ENCODE results near the gene CARD9.
"Not testable (repeated sequence)": the region's sequence is repeated elsewhere in the genome, so short reads cannot be mapped to it uniquely, and the experiment has no call there.

Gene CARD9

GRCh38 chr9:136358016-136358415 is 15.5 kb downstream of the CARD9 start:
- H3K27me3 ChIP-seq (ENCODE audit: insufficient read depth, low read length): no peaks in the 10 kb centered on the region
- no peaks in the 10 kb centered on the region for H3K4me1 ChIP-seq (ENCODE audit: insufficient read depth, low read length)
- H3K4me3 ChIP-seq (ENCODE audit: low read length): no peak overlapping the region
- H3K36me3 ChIP-seq (ENCODE audit: insufficient read depth, low read depth, low read length): peaks cover 6% of the 10 kb centered on the region; the same call in 1 of the 2 replicates
- no peak overlapping the region for H3K27ac ChIP-seq (ENCODE audit: low read length)
- H3K9me3 ChIP-seq (ENCODE audit: insufficient read depth, low read depth, low read length): no peaks in the 10 kb centered on the region
- H3K9ac ChIP-seq (ENCODE audit: low read depth, low read length): no peak overlapping the region

GRCh38 chr9:136357202-136357725 is 16.2 kb downstream of the CARD9 start:
- Histone ChIP-seq H3K27me3 (ENCODE audit: insufficient read depth, low read length) (no peaks in the 10 kb centered on the region), H3K9me3 (ENCODE audit: insufficient read depth, low read depth, low read length) (no peaks in the 10 kb centered on the region), H3K4me3 (ENCODE audit: low read length) (no peak overlapping the region), H3K4me1 (ENCODE audit: insufficient read depth, low read length) (no peaks in the 10 kb centered on the region), H3K9ac (ENCODE audit: low read depth, low read length) (no peak overlapping the region), H3K27ac (ENCODE audit: low read length) (no peak overlapping the region), H3K36me3 (ENCODE audit: insufficient read depth, low read depth, low read length) (peaks cover 6% of the 10 kb centered on the region; the same call in 1 of the 2 replicates)

GRCh38 chr9:136355616-136356557 is 17.6 kb downstream of the CARD9 start:
- Histone ChIP-seq H3K9ac (ENCODE audit: low read depth, low read length) (no peak overlapping the region), H3K4me1 (ENCODE audit: insufficient read depth, low read length) (no peaks in the 10 kb centered on the region), H3K36me3 (ENCODE audit: insufficient read depth, low read depth, low read length) (no peaks in the 10 kb centered on the region), H3K4me3 (ENCODE audit: low read length) (no peak overlapping the region), H3K27ac (ENCODE audit: low read length) (no peak overlapping the region), H3K27me3 (ENCODE audit: insufficient read depth, low read length) (no peaks in the 10 kb centered on the region), H3K9me3 (ENCODE audit: insufficient read depth, low read depth, low read length) (no peaks in the 10 kb centered on the region)

- no peak overlapping the region for H3K4me3 ChIP-seq (ENCODE audit: low read length)
Observed at GRCh38 chr9:136354592-136355085, 18.8 kb downstream of the CARD9 start.

GRCh38 chr9:136353757-136354488 is 19.5 kb downstream of the CARD9 start:
- no peaks in the 10 kb centered on the region for H3K36me3 ChIP-seq (ENCODE audit: insufficient read depth, low read depth, low read length)

More at GRCh38 chr9:136354592-136355085, 18.8 kb downstream of the CARD9 start:
- no peaks in the 10 kb centered on the region for H3K4me1 ChIP-seq (ENCODE audit: insufficient read depth, low read length)
- H3K36me3 ChIP-seq (ENCODE audit: insufficient read depth, low read depth, low read length): no peaks in the 10 kb centered on the region
- H3K27me3 ChIP-seq (ENCODE audit: insufficient read depth, low read length): no peaks in the 10 kb centered on the region
- H3K27ac ChIP-seq (ENCODE audit: low read length): no peak overlapping the region
- H3K9ac ChIP-seq (ENCODE audit: low read depth, low read length): no peak overlapping the region
- H3K9me3 ChIP-seq (ENCODE audit: insufficient read depth, low read depth, low read length): no peaks in the 10 kb centered on the region

GRCh38 chr9:136353088-136353487 is 20.4 kb downstream of the CARD9 start:
- Histone ChIP-seq H3K9me3 (ENCODE audit: insufficient read depth, low read depth, low read length) (no peaks in the 10 kb centered on the region), H3K36me3 (ENCODE audit: insufficient read depth, low read depth, low read length) (no peaks in the 10 kb centered on the region), H3K27ac (ENCODE audit: low read length) (no peak overlapping the region), H3K4me3 (ENCODE audit: low read length) (no peak overlapping the region), H3K4me1 (ENCODE audit: insufficient read depth, low read length) (no peaks in the 10 kb centered on the region), H3K27me3 (ENCODE audit: insufficient read depth, low read length) (no peaks in the 10 kb centered on the region), H3K9ac (ENCODE audit: low read depth, low read length) (no peak overlapping the region)

More at GRCh38 chr9:136353757-136354488, 19.5 kb downstream of the CARD9 start:
- Histone ChIP-seq H3K9me3 (ENCODE audit: insufficient read depth, low read depth, low read length) (no peaks in the 10 kb centered on the region), H3K4me3 (ENCODE audit: low read length) (no peak overlapping the region), H3K27ac (ENCODE audit: low read length) (no peak overlapping the region), H3K4me1 (ENCODE audit: insufficient read depth, low read length) (no peaks in the 10 kb centered on the region), H3K9ac (ENCODE audit: low read depth, low read length) (no peak overlapping the region), H3K27me3 (ENCODE audit: insufficient read depth, low read length) (no peaks in the 10 kb centered on the region)

- H3K27ac ChIP-seq (ENCODE audit: low read length): no peak overlapping the region
- H3K4me3 ChIP-seq (ENCODE audit: low read length): no peak overlapping the region
- no peaks in the 10 kb centered on the region for H3K9me3 ChIP-seq (ENCODE audit: insufficient read depth, low read depth, low read length)
- H3K4me1 ChIP-seq (ENCODE audit: insufficient read depth, low read length): no peaks in the 10 kb centered on the region
- no peak overlapping the region for H3K9ac ChIP-seq (ENCODE audit: low read depth, low read length)
- no peaks in the 10 kb centered on the region for H3K36me3 ChIP-seq (ENCODE audit: insufficient read depth, low read depth, low read length)
- no peaks in the 10 kb centered on the region for H3K27me3 ChIP-seq (ENCODE audit: insufficient read depth, low read length)
Observed at GRCh38 chr9:136352682-136353081, 20.8 kb downstream of the CARD9 start.

GRCh38 chr9:136351868-136352267 is 21.6 kb downstream of the CARD9 start:
- H3K27ac ChIP-seq (ENCODE audit: low read length); H3K4me1 ChIP-seq (ENCODE audit: insufficient read depth, low read length); H3K9ac ChIP-seq (ENCODE audit: low read depth, low read length); H3K4me3 ChIP-seq (ENCODE audit: low read length); H3K27me3 ChIP-seq (ENCODE audit: insufficient read depth, low read length); H3K36me3 ChIP-seq (ENCODE audit: insufficient read depth, low read depth, low read length); H3K9me3 ChIP-seq (ENCODE audit: insufficient read depth, low read depth, low read length): not testable (repeated sequence)

GRCh38 chr9:136351252-136351800 is 22.1 kb downstream of the CARD9 start:
- Histone ChIP-seq H3K9ac (ENCODE audit: low read depth, low read length) (no peak overlapping the region), H3K27ac (ENCODE audit: low read length) (no peak overlapping the region), H3K9me3 (ENCODE audit: insufficient read depth, low read depth, low read length) (no peaks in the 10 kb centered on the region), H3K27me3 (ENCODE audit: insufficient read depth, low read length) (no peaks in the 10 kb centered on the region), H3K4me1 (ENCODE audit: insufficient read depth, low read length) (no peaks in the 10 kb centered on the region), H3K36me3 (ENCODE audit: insufficient read depth, low read depth, low read length) (no peaks in the 10 kb centered on the region), H3K4me3 (ENCODE audit: low read length) (no peak overlapping the region)

GRCh38 chr9:136349546-136349945 is 23.9 kb downstream of the CARD9 start:
- H3K9me3 ChIP-seq (ENCODE audit: insufficient read depth, low read depth, low read length): no peaks in the 10 kb centered on the region
- H3K27ac ChIP-seq (ENCODE audit: low read length): no peak overlapping the region
- no peaks in the 10 kb centered on the region for H3K36me3 ChIP-seq (ENCODE audit: insufficient read depth, low read depth, low read length)
- no peak overlapping the region for H3K9ac ChIP-seq (ENCODE audit: low read depth, low read length)
- H3K27me3 ChIP-seq (ENCODE audit: insufficient read depth, low read length): no peaks in the 10 kb centered on the region
- no peaks in the 10 kb centered on the region for H3K4me1 ChIP-seq (ENCODE audit: insufficient read depth, low read length)
- no peak overlapping the region for H3K4me3 ChIP-seq (ENCODE audit: low read length)

GRCh38 chr9:136348691-136349090 is 24.8 kb downstream of the CARD9 start:
- Histone ChIP-seq H3K27ac (ENCODE audit: low read length) (no peak overlapping the region), H3K4me3 (ENCODE audit: low read length) (no peak overlapping the region), H3K4me1 (ENCODE audit: insufficient read depth, low read length) (no peaks in the 10 kb centered on the region), H3K27me3 (ENCODE audit: insufficient read depth, low read length) (no peaks in the 10 kb centered on the region), H3K9me3 (ENCODE audit: insufficient read depth, low read depth, low read length) (no peaks in the 10 kb centered on the region), H3K9ac (ENCODE audit: low read depth, low read length) (no peak overlapping the region), H3K36me3 (ENCODE audit: insufficient read depth, low read depth, low read length) (no peaks in the 10 kb centered on the region)

Measured in iPS-20b (cell line).